HepG2 (cell line): ENCODE data around the gene CRYGS. TPM values are rescaled to one million over a fixed set of nuclear protein-coding genes. Genes with fewer than 3 reads are reported as not detected.

Source experiments
- ATAC-seq: fragments of 200-7000 bp; cut with Tn5 transposase; 3 replicates; pipeline ENCODE4 v1.9.1; 2020; ENCODE audit warnings: mild to moderate bottlenecking, moderate library complexity
- BruUV-seq: library from RNA; stranded (reverse); fragments of 400-500 nt; replicated peaks from 2 replicates; lab custom pipeline; 2021; lab: Mats Ljungman, UMichigan
- CTCF ChIA-PET: fragments of 300-600 bp; formaldehyde crosslinking; extraction: SDS; loops from one replicate; lab custom pipeline; 2021; ENCODE audit warnings: low total read pairs, inconsistent platforms, low intra/inter-chr PET ratio; lab: Yijun Ruan, JAX
- POLR2A ChIA-PET: fragments of 350-600 bp; sonication (Branson Sonifier 250); formaldehyde crosslinking; loops from one replicate; lab custom pipeline; 2020; ENCODE audit warnings: antibody characterized with exemption, inconsistent platforms; lab: Yijun Ruan, JAX
- DNase-seq: peaks from one replicate; pipeline ENCODE4 v3.0.0-alpha.2; 2015; ENCODE audit warnings: low spot score
- FAIRE-seq: peaks from 3 replicates; lab custom pipeline; 2011; peaks lifted over from hg19 to GRCh38; lab: Jason Lieb, UNC
- H2AFZ ChIP-seq: one replicate; pipeline ENCODE4 v1.6.1; 2011; ENCODE audit warnings: low read length, inconsistent platforms
- H3K27ac ChIP-seq: fragments of 300-600 bp; 3 replicates; pipeline ENCODE4 v1.8.0; 2011; ENCODE audit warnings: mixed run types, mild to moderate bottlenecking, mixed read lengths, low read length, inconsistent platforms; ENCODE audit not compliant: insufficient read depth; ENCODE audit errors: extremely low read length
- H3K27me3 ChIP-seq, 2 experiments: fragments of 200-600 bp in 1 of 2; 2 replicates in 1 of 2; 3 replicates in 1 of 2; pipeline versions ENCODE4 v1.6.0 to v1.8.0; 2011; ENCODE audit warnings: low read length in 2 of 2, mild to moderate bottlenecking in 2 of 2, moderate library complexity in 2 of 2, inconsistent platforms in 1 of 2; ENCODE audit not compliant: insufficient read depth in 2 of 2, control insufficient read depth in 1 of 2
- H3K36me3 ChIP-seq, 2 experiments: fragments of 200-600 bp in 1 of 2; replicated peaks in 1 of 2; 2 replicates in 1 of 2; 3 replicates in 1 of 2; pipeline versions ENCODE4 v1.5.1 to v1.8.0; 2011; ENCODE audit warnings: low read length in 2 of 2, inconsistent platforms in 1 of 2; ENCODE audit not compliant: insufficient read depth in 2 of 2, control insufficient read depth in 1 of 2
- H3K4me1 ChIP-seq: 2 replicates; pipeline ENCODE4 v1.5.1; 2012; ENCODE audit warnings: low read length, inconsistent platforms; ENCODE audit not compliant: insufficient read depth
- H3K4me2 ChIP-seq: 2 replicates; pipeline ENCODE4 v1.6.0; 2011; ENCODE audit warnings: low read depth, low read length, inconsistent platforms
- H3K4me3 ChIP-seq, 3 experiments: fragments of 200-600 bp in 1 of 3; sonication (generic), shearing (Covaris generic) in 1 of 3; replicated peaks in 1 of 3; 2 replicates each; pipeline ENCODE4 v1.5.1; 2011 to 2016; ENCODE audit warnings: low read length in 3 of 3, inconsistent platforms in 2 of 3, low read depth in 2 of 3, mild to moderate bottlenecking in 2 of 3, control low read depth in 1 of 3, mixed read lengths in 1 of 3; ENCODE audit not compliant: insufficient read depth in 1 of 3
- H3K79me2 ChIP-seq: one replicate; pipeline ENCODE4 v1.6.1; 2011; ENCODE audit warnings: low read length, inconsistent platforms; ENCODE audit not compliant: insufficient read depth
- H3K9ac ChIP-seq: 2 replicates; pipeline ENCODE4 v1.6.0; 2011; ENCODE audit warnings: mild to moderate bottlenecking, low read depth, low read length, inconsistent platforms; ENCODE audit not compliant: insufficient read depth
- H3K9me3 ChIP-seq: 2 replicates; pipeline ENCODE4 v1.5.1; 2012; ENCODE audit warnings: mild to moderate bottlenecking, low read length
- H4K20me1 ChIP-seq: 2 replicates; pipeline ENCODE4 v1.6.0; 2011; ENCODE audit warnings: inconsistent platforms, mild to moderate bottlenecking, low read length, moderate library complexity; ENCODE audit not compliant: insufficient read depth
- AGO1 ChIP-seq: fragments of 200-400 bp; formaldehyde crosslinking; IDR thresholded peaks from 2 replicates; pipeline ENCODE4 v1.6.1; 2017; ENCODE audit warnings: mild to moderate bottlenecking, low read depth, low read length, moderate library complexity; ENCODE audit not compliant: poor library complexity, severe bottlenecking
- CEBPB ChIP-seq: IDR thresholded peaks from 2 replicates; pipeline ENCODE4 v1.6.1; 2011; ENCODE audit warnings: low read depth, low read length, improper control_type of control experiment, borderline replicate concordance
- ETV6 ChIP-seq: sonication (generic); formaldehyde crosslinking; conservative IDR thresholded peaks from 2 replicates; pipeline ENCODE4 v1.4.0; 2020; ENCODE audit warnings: missing genetic modification reagents
- HCFC1 ChIP-seq: fragments of 150-350 bp; IDR thresholded peaks from 2 replicates; pipeline ENCODE4 v1.6.1; 2014; ENCODE audit warnings: low read depth, low read length
- HDAC1 ChIP-seq: sonication (generic); formaldehyde crosslinking; IDR thresholded peaks from 2 replicates; pipeline ENCODE4 v1.5.1; 2020; ENCODE audit warnings: mild to moderate bottlenecking, missing genetic modification reagents
- HOXA3 ChIP-seq: sonication (generic); formaldehyde crosslinking; IDR thresholded peaks from 2 replicates; pipeline ENCODE4 v1.5.0; 2020; ENCODE audit warnings: missing genetic modification reagents
- IRF2 ChIP-seq: IDR thresholded peaks from 2 replicates; pipeline ENCODE4 v1.6.1; 2018; ENCODE audit warnings: missing genetic modification reagents, missing compliant biosample characterization
- KLF12 ChIP-seq: sonication (generic); formaldehyde crosslinking; IDR thresholded peaks from 2 replicates; pipeline ENCODE4 v1.4.0; 2020; ENCODE audit warnings: missing genetic modification reagents, borderline replicate concordance
- MED8 ChIP-seq: sonication (generic); formaldehyde crosslinking; IDR thresholded peaks from 2 replicates; pipeline ENCODE4 v1.8.1; 2023; ENCODE audit warnings: mild to moderate bottlenecking, missing genetic modification reagents; ENCODE audit not compliant: insufficient replicate concordance
- MYC ChIP-seq: sonication (generic); formaldehyde crosslinking; IDR thresholded peaks from 2 replicates; pipeline ENCODE4 v1.9.0; 2021; ENCODE audit warnings: missing genetic modification reagents, borderline replicate concordance
- PCBP1 ChIP-seq: fragments of 200-400 bp; formaldehyde crosslinking; IDR thresholded peaks from 2 replicates; pipeline ENCODE4 v1.6.1; 2017; ENCODE audit warnings: mild to moderate bottlenecking, low read depth, low read length, borderline replicate concordance
- RXRB ChIP-seq: IDR thresholded peaks from 2 replicates; pipeline ENCODE4 v1.6.1; 2016; ENCODE audit warnings: borderline replicate concordance, missing genetic modification reagents, missing compliant biosample characterization
- TCF7 ChIP-seq: sonication (generic); IDR thresholded peaks from 2 replicates; pipeline ENCODE4 v1.6.1; 2016; ENCODE audit warnings: antibody characterized with exemption, low read depth
- ZBTB7B ChIP-seq: sonication (generic); formaldehyde crosslinking; IDR thresholded peaks from 2 replicates; pipeline ENCODE4 v1.4.0; 2020; ENCODE audit warnings: missing genetic modification reagents
- ZFY ChIP-seq: sonication (generic); formaldehyde crosslinking; IDR thresholded peaks from 2 replicates; pipeline ENCODE4 v1.4.0; 2020; ENCODE audit warnings: missing genetic modification reagents
- ZNF256 ChIP-seq: sonication (generic); formaldehyde crosslinking; conservative IDR thresholded peaks from 2 replicates; pipeline ENCODE4 v1.4.0; 2020; ENCODE audit warnings: missing genetic modification reagents
- ZNF296 ChIP-seq: sonication (generic); formaldehyde crosslinking; conservative IDR thresholded peaks from 2 replicates; pipeline ENCODE4 v1.5.0; 2020; ENCODE audit warnings: mild to moderate bottlenecking, missing genetic modification reagents
- ZNF33B ChIP-seq: sonication (generic); formaldehyde crosslinking; IDR thresholded peaks from 2 replicates; pipeline ENCODE4 v1.5.1; 2020; ENCODE audit warnings: mild to moderate bottlenecking, missing genetic modification reagents
- ZNF432 ChIP-seq: sonication (generic); formaldehyde crosslinking; IDR thresholded peaks from 2 replicates; pipeline ENCODE4 v1.5.0; 2020; ENCODE audit warnings: missing genetic modification reagents, mild to moderate bottlenecking, borderline replicate concordance
- ZNF607 ChIP-seq: sonication (generic); formaldehyde crosslinking; IDR thresholded peaks from 2 replicates; pipeline ENCODE4 v1.5.1; 2020; ENCODE audit warnings: missing genetic modification reagents, mild to moderate bottlenecking, borderline replicate concordance
- ZNF614 ChIP-seq: IDR thresholded peaks from 2 replicates; pipeline ENCODE4 v1.6.1; 2018; ENCODE audit warnings: missing biosample characterization, missing genetic modification reagents, inconsistent platforms, borderline replicate concordance
- ZNF747 ChIP-seq: sonication (generic); formaldehyde crosslinking; IDR thresholded peaks from 2 replicates; pipeline ENCODE4 v1.8.1; 2023; ENCODE audit warnings: missing genetic modification reagents, mild to moderate bottlenecking, borderline replicate concordance
- ZNF766 ChIP-seq: sonication (generic); formaldehyde crosslinking; IDR thresholded peaks from 2 replicates; pipeline ENCODE4 v1.5.0; 2020; ENCODE audit warnings: missing genetic modification reagents, borderline replicate concordance
- ZNF773 ChIP-seq: sonication (generic); formaldehyde crosslinking; IDR thresholded peaks from 2 replicates; pipeline ENCODE4 v1.4.0; 2020; ENCODE audit warnings: missing genetic modification reagents, borderline replicate concordance
- ZNF775 ChIP-seq: sonication (generic); formaldehyde crosslinking; IDR thresholded peaks from 2 replicates; pipeline ENCODE4 v1.4.0; 2020; ENCODE audit warnings: missing genetic modification reagents, mild to moderate bottlenecking, moderate library complexity, borderline replicate concordance
- ZNF878 ChIP-seq: sonication (generic); formaldehyde crosslinking; IDR thresholded peaks from 2 replicates; pipeline ENCODE4 v1.8.1; 2023; ENCODE audit warnings: mild to moderate bottlenecking, missing genetic modification reagents, moderate library complexity
- WGBS: methylation state at CpG from one replicate; pipeline ENCODE4 v1.1.6; 2017; ENCODE audit warnings: low lambda C conversion rate; 5-methylcytosine and 5-hydroxymethylcytosine counted together
- in situ Hi-C: cut with HindIII; loops from 2 replicates; pipeline ENCODE4 v1.10.0; 2017; ENCODE audit warnings: low pct_unique_long_range_greater_than_20kb; ENCODE audit not compliant: extremely low pct_ligation_motif_present
- intact Hi-C: fragments of 100-400 bp; cut with micrococcal nuclease; formaldehyde crosslinking; loops from one replicate; pipeline ENCODE4 v1.10.0; 2022; ENCODE audit not compliant: unreplicated experiment
- polyA plus RNA-seq, 8 experiments: library from polyadenylated mRNA; depleted of rRNA in 3 of 8; stranded (reverse) in 7 of 8; unstranded in 1 of 8; fragments of >200 nt; fragmentation: Illumina TruSeq in 4 of 8; extraction: Trizol in 4 of 8; gene quantifications; 2 replicates each; pipeline versions ENCODE4 v1.2.1 to v1.2.3, GENCODE V29; 2011 to 2016; ENCODE audit warnings: low read depth in 4 of 8, missing spikeins in 1 of 8, mixed read lengths in 1 of 8; ENCODE audit not compliant: insufficient read depth in 1 of 8
- total RNA-seq, 5 experiments: library from RNA; depleted of rRNA; stranded (reverse); fragments of >200 nt; fragmentation: Illumina TruSeq; extraction: Trizol; gene quantifications; 2 replicates each; pipeline ENCODE4 v1.2.3, GENCODE V29; 2016; ENCODE audit warnings: low read depth in 1 of 5

Gene CRYGS
- total and polyA plus RNA-seq, 2 of the 13 experiments (the other 11 are each of a cell fraction or from before 2014, with no cell fraction given) = 2.1 to 6.7 TPM

DNA sequence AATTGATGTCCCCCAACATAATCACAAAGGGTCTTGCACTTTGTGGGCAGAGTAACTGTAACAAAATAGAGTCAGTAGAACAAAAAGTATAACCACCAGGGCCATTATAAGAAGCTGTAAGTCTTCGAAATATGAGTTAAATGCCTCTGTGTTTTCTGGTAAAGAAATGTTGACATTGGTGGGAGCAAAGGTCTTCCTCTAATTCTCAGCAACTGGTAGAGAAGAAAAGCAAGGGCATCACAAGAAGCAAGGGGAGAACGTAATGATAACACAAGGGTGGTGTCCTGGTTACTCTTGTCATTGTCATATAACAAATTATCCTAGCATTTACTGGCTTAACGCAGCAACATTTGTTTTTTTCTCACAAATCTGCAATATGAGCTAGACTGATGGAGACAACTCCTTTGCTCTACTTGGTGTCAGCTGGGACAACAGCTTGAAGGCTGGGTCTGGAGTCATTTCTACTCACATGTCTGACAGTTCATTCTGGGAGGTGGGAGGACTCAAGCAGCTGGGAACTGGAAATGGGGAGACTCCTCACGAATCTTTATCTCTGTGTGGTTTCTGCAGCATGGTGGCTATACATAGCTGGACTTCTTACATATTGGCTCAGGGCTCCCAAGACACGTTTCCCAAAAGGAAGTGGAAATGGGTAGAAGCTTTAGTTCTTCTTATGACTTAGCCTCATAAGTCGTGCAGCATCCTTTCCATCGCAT is 46.6 kb upstream of the CRYGS start:
- peak; percentile 64 for FAIRE-seq
- peak overlapping the region; percentile 40; the same call in 1 of the 2 replicates for H3K9ac ChIP-seq
- POLR2A ChIA-PET = interaction anchor here (1.0 to 24.0 kb wide), 5 partner anchors 20 to 193 kb away, joined by 3 to 854 read pairs (median 15); partner anchors contain the start of genes AHSG, DNAJB11, EIF4A2 and TBCCD1
- H3K9me3 ChIP-seq = no peaks in the 10 kb centered on the region
- H4K20me1 ChIP-seq = no peaks in the 10 kb centered on the region
- no peak for ATAC-seq
- no peak overlapping the region for H2AFZ ChIP-seq
- no peaks in the 10 kb centered on the region for H3K79me2 ChIP-seq
- H3K36me3 ChIP-seq = peaks cover under 1 to 5% of the 10 kb centered on the region in 2 experiments; a peak in 3 of 5 replicates
- H3K4me3 ChIP-seq = peak overlapping the region in 1 of 3 experiments; percentile 7; a peak in 2 of 6 replicates
- peaks cover 75% of the 10 kb centered on the region for H3K4me1 ChIP-seq
- intact Hi-C loops = loop anchor here (1.0 kb wide), 1 partner anchor 163 kb away; no protein-coding TSS in a partner anchor
- DNase-seq = no peak
- no peaks in the 10 kb centered on the region for H3K27me3 ChIP-seq
- no TSS peak for BruUV-seq
- peak overlapping the region; percentile 66 for H3K27ac ChIP-seq
- WGBS = 63% methylated on average over 7 of the region's 7 CpGs
- CTCF ChIA-PET = interaction anchor here (2.4 to 2.8 kb wide), 2 partner anchors 24 to 26 kb away, joined by 15 to 20 read pairs; no protein-coding TSS in a partner anchor
- in situ Hi-C loops = no loop called here
- peak overlapping the region; percentile 70 for H3K4me2 ChIP-seq
- TF ChIP-seq ETV6 (CRISPR knock-in tag) (no peak), ZNF607 (no peak), ZNF766 (CRISPR knock-in tag) (no peak), TCF7 (no peak), RXRB (CRISPR knock-in tag) (0 out of 2 replicates have a peak, but pooled peaks have one; percentile 9), KLF12 (CRISPR knock-in tag) (no peak), MED8 (no peak), PCBP1 (no peak), ZNF747 (CRISPR knock-in tag) (no peak), ZBTB7B (CRISPR knock-in tag) (no peak), ZNF878 (no peak), ZNF775 (CRISPR knock-in tag) (peak; percentile 94), HOXA3 (CRISPR knock-in tag) (no peak), ZNF33B (CRISPR knock-in tag) (no peak), AGO1 (no peak), CEBPB (no peak), MYC (CRISPR knock-in tag) (no peak), IRF2 (CRISPR knock-in tag) (0 out of 2 replicates have a peak, but pooled peaks have one; percentile 16), ZNF256 (CRISPR knock-in tag) (no peak), HDAC1 (CRISPR knock-in tag) (no peak), ZNF773 (no peak), HCFC1 (no peak), ZFY (CRISPR knock-in tag) (no peak), ZNF614 (CRISPR knock-in tag) (no peak), ZNF432 (CRISPR knock-in tag) (no peak), ZNF296 (no peak)
